ENCODE results near the gene MIDN. TPM values are rescaled to one million over a fixed set of nuclear protein-coding genes. Genes with fewer than 3 reads are reported as not detected.

MIDN gene
- total and polyA plus RNA-seq, 10 of the 15 experiments (the other 5 are each of a cell fraction or from before 2014, with no cell fraction given): 0.38 to 51.5 (median 7.2) TPM

- TF ChIP-seq RELB (IDR thresholded peaks at IDR 0.05; ENCODE audit: low read depth) (no peak), MXI1 (IDR thresholded peaks at IDR 0.05; ENCODE audit: low read depth, low read length) (no peak; the same call in 1 of the 2 replicates), HDAC6 (IDR thresholded peaks at IDR 0.05; ENCODE audit: unreplicated experiment) (no peak), NKRF (conservative IDR thresholded peaks at IDR 0.05) (peak; percentile 84), NRF1 (conservative IDR thresholded peaks at IDR 0.05; ENCODE audit: low read depth, low read length) (no peak), ATF3 (IDR thresholded peaks at IDR 0.05; ENCODE audit: borderline replicate concordance, extremely low read depth, low read depth, low read length) (no peak), RAD51 (IDR thresholded peaks at IDR 0.05) (no peak), HDAC2 (IDR thresholded peaks at IDR 0.05) (no peak), SIX5 (IDR thresholded peaks at IDR 0.05; ENCODE audit: low read depth, low read length, severe bottlenecking) (no peak), TBL1XR1 (IDR thresholded peaks at IDR 0.05; ENCODE audit: low read depth, low read length) (no peak)
Measured at GRCh38 chr19:1250437-1251260, 2.3 kb downstream of the MIDN start (continued).

Measured in GM12878 (cell line).